ENCODE results near the gene TBC1D2B.

Gene TBC1D2B

GRCh38 chr15:78050441-78050809 lies 27.1 kb downstream of the TBC1D2B start:
- DNase-seq (ENCODE audit: low read depth) = no peak
- TF ChIP-seq CTCF (IDR thresholded peaks at IDR 0.05; ENCODE audit: low read depth, low read length, missing control alignments) = no peak
- H3K4me3 ChIP-seq (ENCODE audit: low read depth, low read length) = no peak overlapping the region

- H3K4me3 ChIP-seq (ENCODE audit: low read depth, low read length) = no peak overlapping the region; the same call in 1 of the 2 replicates
Measured at GRCh38 chr15:78049691-78050440, 27.6 kb downstream of the TBC1D2B start.

GRCh38 chr15:78048628-78048920 lies 28.9 kb downstream of the TBC1D2B start:
- no peak for DNase-seq (ENCODE audit: low read depth)
- H3K4me3 ChIP-seq (ENCODE audit: low read depth, low read length) = no peak overlapping the region
- TF ChIP-seq CTCF (IDR thresholded peaks at IDR 0.05; ENCODE audit: low read depth, low read length, missing control alignments) = no peak

More at GRCh38 chr15:78049691-78050440, 27.6 kb downstream of the TBC1D2B start:
- TF ChIP-seq CTCF (IDR thresholded peaks at IDR 0.05; ENCODE audit: low read depth, low read length, missing control alignments) = no peak
- DNase-seq (ENCODE audit: low read depth) = peak; percentile 70

- no peak for TF ChIP-seq CTCF (IDR thresholded peaks at IDR 0.05; ENCODE audit: low read depth, low read length, missing control alignments)
- no peak overlapping the region for H3K4me3 ChIP-seq (ENCODE audit: low read depth, low read length)
- no peak for DNase-seq (ENCODE audit: low read depth)
Measured at GRCh38 chr15:78047761-78048627, 29.5 kb downstream of the TBC1D2B start.

- TF ChIP-seq CTCF (IDR thresholded peaks at IDR 0.05; ENCODE audit: low read depth, low read length, missing control alignments) = no peak
- DNase-seq (ENCODE audit: low read depth) = no peak
- no peak overlapping the region for H3K4me3 ChIP-seq (ENCODE audit: low read depth, low read length)
Measured at GRCh38 chr15:78046796-78047341, 30.6 kb downstream of the TBC1D2B start.

- no peak for DNase-seq (ENCODE audit: low read depth)
- no peak for TF ChIP-seq CTCF (IDR thresholded peaks at IDR 0.05; ENCODE audit: low read depth, low read length, missing control alignments)
- H3K4me3 ChIP-seq (ENCODE audit: low read depth, low read length) = no peak overlapping the region
Measured at GRCh38 chr15:78045189-78045588, 32.3 kb downstream of the TBC1D2B start.
